Left kidney (tissue), 2 donors: ENCODE measurements around the gene SNX32. TPM values are rescaled to one million over a fixed set of nuclear protein-coding genes. Genes with fewer than 3 reads are reported as not detected.

ENCODE experiments used
- DNase-seq: peaks from one replicate; pipeline ENCODE4 v3.0.0-alpha.2; 2013
- polyA plus RNA-seq: library from polyadenylated mRNA; unstranded; fragments of 120-200 nt; gene quantifications from one replicate; pipeline ENCODE4 v1.2.1, GENCODE V29; 2013; ENCODE audit not compliant: insufficient read length

SNX32 gene
- polyA plus RNA-seq, 1 donor = 2.6 TPM

- no peak for DNase-seq
Measured at GRCh38 chr11:65899356-65900124, 65.8 kb downstream of the SNX32 start.

- no peak for DNase-seq
Measured at GRCh38 chr11:65900125-65900898, 66.5 kb downstream of the SNX32 start, which contains the start of gene FOSL1. Gene FOSL1 (minus strand): TSS chr11:65900388. CDS start chr11:65900339, 49 bp downstream.

GRCh38 chr11:65900899-65901180 lies 67.1 kb downstream of the SNX32 start:
- no peak for DNase-seq

GRCh38 chr11:65903068-65903481 lies 69.3 kb downstream of the SNX32 start:
- no peak for DNase-seq

Other genes starting within 250 kb of the SNX32 start
- gene KCNK7, start 238.2 kb upstream of the SNX32 start, polyA plus RNA-seq = 0.28 TPM
- gene MAP3K11, start 219.7 kb upstream of the SNX32 start, polyA plus RNA-seq = 35.4 TPM
- 29.8 TPM for gene PCNX3, start 218.2 kb upstream of the SNX32 start, polyA plus RNA-seq
- 22.4 TPM for gene SIPA1, start 195.9 kb upstream of the SNX32 start, polyA plus RNA-seq
- 49.6 TPM for gene RELA, start 171.0 kb upstream of the SNX32 start, polyA plus RNA-seq
- gene KAT5, start 121.7 kb upstream of the SNX32 start, polyA plus RNA-seq = 71.7 TPM
- gene RNASEH2C, start 113.2 kb upstream of the SNX32 start, polyA plus RNA-seq = 39.0 TPM
- gene AP5B1, start 53.0 kb upstream of the SNX32 start, polyA plus RNA-seq = 7.6 TPM
- 11.0 TPM for gene OVOL1, start 46.9 kb upstream of the SNX32 start, polyA plus RNA-seq
- 688 TPM for gene CFL1, start 24.2 kb downstream of the SNX32 start, polyA plus RNA-seq
- 48.3 TPM for gene MUS81, start 26.5 kb downstream of the SNX32 start, polyA plus RNA-seq
- gene EFEMP2, start 38.8 kb downstream of the SNX32 start, polyA plus RNA-seq = 102 TPM
- gene CTSW, start 45.9 kb downstream of the SNX32 start, polyA plus RNA-seq = 1.4 TPM
- gene FIBP, start 54.5 kb downstream of the SNX32 start, polyA plus RNA-seq = 96.0 TPM
- 5.0 TPM for gene CCDC85B, start 56.7 kb downstream of the SNX32 start, polyA plus RNA-seq
- gene FOSL1, start 66.4 kb downstream of the SNX32 start, polyA plus RNA-seq = not detected
- 30.6 TPM for gene C11orf68, start 85.1 kb downstream of the SNX32 start, polyA plus RNA-seq
- 65.8 TPM for gene DRAP1, start 85.5 kb downstream of the SNX32 start, polyA plus RNA-seq
- gene TSGA10IP, start 111.5 kb downstream of the SNX32 start, polyA plus RNA-seq = 0.23 TPM
- 48.6 TPM for gene SART1, start 127.8 kb downstream of the SNX32 start, polyA plus RNA-seq
- 31.7 TPM for gene EIF1AD, start 168.2 kb downstream of the SNX32 start, polyA plus RNA-seq
- 233 TPM for gene BANF1, start 168.5 kb downstream of the SNX32 start, polyA plus RNA-seq
- gene CST6, start 178.0 kb downstream of the SNX32 start, polyA plus RNA-seq = not detected
- not detected for gene CATSPER1, start 192.5 kb downstream of the SNX32 start, polyA plus RNA-seq
- 3.8 TPM for gene GAL3ST3, start 215.2 kb downstream of the SNX32 start, polyA plus RNA-seq
- 260 TPM for gene SF3B2, start 218.4 kb downstream of the SNX32 start, polyA plus RNA-seq
- gene PACS1, start 236.3 kb downstream of the SNX32 start, polyA plus RNA-seq = 61.5 TPM